ENCODE results near the gene WDFY2.

Gene WDFY2

DNA sequence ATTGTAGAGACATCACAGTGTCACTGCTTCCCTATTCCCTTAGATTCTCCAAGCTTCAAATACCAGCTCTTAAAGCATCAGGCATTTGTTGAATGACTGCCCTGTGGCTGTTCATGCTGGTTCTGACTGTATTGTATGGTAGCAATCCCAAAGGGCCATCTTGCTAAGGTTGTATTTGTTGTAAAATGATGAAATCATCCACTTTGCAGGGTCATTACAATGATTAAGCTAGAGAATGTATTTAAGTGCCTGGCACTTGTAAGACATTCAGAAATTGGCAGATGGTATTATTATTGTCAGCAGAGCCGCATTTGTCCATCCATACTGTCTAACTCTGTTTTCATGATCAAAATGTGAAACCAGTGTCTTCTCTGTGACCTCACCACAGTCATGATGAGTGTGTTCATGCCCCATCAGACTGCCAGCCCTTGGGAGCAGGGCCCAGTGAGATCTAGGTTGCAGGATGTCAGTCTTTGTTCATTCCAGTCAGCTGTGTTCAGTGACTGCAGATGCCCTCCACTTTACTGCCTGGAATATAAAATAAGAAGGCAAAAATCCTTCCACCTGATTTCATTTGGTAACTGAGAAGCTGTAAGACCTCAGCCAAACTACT, 133.6 kb downstream of the WDFY2 start:
- no peak for DNase-seq

DNA sequence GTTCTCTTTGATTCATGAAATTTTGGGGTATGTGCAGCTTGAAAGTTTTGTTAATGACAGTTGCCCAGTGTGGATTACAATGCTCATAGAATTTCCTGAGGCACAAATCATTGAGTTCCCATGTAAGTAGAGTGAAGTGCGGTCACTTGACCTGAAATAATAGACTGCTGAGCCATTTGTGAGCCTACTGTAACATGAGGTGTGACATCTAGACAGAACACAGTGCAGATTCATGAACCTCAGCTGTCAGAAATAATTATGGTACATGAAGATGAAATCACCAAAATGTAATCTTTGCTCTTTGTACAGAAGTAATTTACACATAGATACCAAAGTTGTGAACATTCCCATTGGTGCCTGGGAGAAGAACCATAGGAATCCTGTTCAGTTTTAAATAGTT, 135.1 kb downstream of the WDFY2 start:
- DNase-seq, result no peak

DNA sequence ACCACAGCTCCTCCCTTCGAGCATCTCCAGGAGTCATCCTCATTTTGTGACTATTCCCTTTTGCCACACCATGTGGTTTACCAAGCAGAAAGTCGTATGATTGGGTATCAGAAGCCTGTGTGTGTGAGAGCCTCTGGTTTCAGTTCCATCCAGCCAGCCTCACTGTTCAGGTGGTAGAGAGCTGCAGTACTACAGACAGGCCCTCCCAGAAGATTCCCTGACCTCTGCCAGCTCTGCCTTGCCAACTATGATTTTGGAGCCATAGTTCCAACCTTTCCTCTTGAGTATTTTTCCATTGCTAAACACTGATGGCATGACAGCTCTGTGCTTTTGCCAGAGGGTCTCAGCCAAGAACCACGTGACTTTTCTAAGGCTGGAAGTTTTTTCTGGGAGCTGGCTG, 137.2 kb downstream of the WDFY2 start:
- DNase-seq, result no peak

DNA sequence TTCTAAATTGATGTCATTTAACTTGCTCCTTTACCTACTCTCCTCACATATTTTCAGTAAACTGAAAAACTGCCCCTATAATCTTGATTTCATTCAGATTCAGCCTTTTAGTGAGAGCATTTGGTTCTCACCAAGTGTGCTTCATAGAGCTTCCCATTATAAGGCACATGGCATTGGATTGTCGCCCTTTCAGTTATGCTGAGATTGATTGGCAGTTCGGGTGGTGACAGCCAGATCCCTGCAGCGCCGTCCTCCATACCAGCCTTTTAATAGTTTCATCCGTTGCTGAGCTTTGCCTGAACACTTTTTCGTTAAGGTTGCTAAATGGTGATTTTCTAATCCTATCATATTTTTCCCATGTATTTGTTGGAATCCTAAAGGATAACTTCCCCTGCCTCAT, 139.3 kb downstream of the WDFY2 start:
- no peak for DNase-seq

DNA sequence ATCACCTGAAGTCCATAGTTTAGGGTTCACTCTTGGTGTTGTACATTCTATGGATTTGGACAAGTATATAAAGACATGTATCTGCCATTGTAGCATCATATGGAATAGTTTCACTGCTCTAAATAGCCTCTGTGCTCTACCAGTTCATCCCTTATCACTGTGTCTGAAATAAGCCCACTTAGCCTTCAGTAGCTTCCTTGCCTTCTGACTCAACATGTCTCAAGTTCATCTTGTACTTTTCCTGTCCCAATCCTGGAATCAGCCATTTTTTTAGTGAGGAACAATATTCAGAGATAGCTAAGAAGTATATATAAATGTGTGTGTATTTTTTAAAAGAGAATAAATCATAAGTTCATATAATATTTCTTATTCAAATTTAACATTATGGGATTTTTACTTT, 140.5 kb downstream of the WDFY2 start:
- no peak for DNase-seq

DNA sequence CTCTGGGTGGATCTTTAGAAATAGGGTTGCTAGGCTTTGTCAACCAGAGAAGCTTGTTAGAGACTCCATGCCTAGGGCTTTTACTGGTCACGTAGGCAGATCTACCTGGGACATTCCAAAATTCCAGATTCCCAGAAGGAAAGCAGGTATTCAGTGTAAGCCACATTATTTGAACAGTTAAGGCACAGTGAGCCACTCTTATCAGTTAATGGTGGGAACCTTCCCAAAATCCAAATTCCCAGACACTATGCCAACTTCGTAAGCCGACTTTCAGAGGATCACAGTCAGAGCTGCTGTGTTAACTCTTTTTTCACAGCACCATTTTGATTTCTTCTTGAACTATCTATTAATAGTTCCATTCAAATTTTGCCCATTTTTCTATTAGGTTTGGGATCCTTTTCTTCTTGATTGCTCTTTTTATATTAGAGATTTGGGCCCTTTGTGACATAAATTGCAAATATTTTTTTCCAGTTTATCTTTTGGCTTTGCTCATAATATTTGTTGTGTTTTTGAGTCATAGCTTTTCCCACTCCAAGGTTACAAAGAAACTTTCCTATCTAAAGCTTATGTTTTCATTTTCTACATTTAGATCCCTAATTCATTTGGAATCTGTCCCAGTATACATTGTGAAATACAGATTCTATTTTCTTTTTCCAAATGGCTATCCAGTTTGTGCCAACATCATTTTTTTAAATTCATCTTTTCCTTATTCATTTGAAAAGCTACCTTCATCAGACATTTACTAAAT, 142.4 kb downstream of the WDFY2 start:
- no peak for DNase-seq

DNA sequence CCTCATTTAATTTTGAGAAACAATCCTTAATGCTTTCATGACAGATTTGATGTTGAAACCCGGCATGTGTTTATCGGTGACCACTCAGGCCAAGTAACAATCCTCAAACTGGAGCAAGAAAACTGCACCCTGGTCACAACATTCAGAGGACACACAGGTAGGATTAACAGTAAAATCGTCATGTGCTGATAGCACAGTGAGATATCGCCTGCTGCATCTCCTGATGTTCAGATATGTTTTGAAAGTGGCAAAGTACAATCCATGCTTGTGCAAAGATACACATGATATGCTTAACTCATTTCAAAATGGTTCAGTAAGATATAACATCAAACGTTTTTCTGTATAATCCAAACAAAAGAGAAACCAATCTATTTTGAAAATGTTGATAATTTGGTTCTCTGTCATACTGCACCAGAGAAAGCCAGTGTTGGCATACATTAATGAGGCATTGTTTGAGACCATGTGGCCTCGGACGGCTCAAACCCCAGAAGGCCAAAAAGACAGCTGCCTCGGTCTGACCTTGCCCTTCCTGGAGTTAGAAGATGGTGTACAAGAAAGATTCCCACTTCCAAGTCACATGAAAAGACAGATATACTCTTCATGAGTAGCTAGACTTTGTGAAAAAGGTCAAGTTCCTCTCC, 143.5 kb downstream of the WDFY2 start:
- no peak for DNase-seq

DNA sequence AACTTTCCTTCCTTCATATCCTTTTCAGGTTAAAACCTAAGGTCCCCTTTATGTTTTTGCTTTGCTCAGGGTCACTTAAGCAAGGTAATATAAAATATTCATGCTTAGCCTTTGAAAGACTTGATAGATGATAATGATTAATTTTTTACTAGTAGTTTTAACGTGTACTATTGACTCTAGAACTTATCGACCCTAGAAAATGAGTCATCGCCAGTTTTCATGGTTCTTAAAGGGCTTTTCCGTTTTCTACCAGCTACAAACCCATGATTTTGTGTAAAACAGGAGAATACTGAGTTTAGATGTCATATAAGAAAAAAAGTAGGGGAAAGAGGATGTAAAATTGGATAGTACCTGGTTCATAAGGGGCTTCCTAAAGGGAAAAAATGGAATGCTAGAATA, 144.0 kb downstream of the WDFY2 start:
- no peak for DNase-seq

DNA sequence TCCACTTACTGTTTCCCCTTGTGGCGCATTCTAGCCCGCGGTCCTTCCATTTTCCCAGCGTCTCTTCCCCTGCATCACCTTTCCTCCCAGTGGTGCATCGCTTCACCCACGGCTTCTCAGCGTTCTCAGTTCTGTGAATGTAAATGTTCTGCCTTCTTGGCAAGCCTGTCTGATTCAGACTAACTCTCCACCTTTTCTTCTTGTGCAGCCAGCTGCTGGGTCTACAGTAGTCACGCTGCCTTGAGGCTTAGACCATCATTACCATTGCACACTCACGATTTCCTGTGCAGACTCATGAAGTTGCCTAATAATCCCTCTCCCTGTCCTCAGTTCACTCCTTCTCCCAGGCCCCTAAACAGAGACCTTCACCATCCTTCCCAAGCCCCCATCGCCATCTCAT, 144.7 kb downstream of the WDFY2 start:
- no peak for DNase-seq

DNA sequence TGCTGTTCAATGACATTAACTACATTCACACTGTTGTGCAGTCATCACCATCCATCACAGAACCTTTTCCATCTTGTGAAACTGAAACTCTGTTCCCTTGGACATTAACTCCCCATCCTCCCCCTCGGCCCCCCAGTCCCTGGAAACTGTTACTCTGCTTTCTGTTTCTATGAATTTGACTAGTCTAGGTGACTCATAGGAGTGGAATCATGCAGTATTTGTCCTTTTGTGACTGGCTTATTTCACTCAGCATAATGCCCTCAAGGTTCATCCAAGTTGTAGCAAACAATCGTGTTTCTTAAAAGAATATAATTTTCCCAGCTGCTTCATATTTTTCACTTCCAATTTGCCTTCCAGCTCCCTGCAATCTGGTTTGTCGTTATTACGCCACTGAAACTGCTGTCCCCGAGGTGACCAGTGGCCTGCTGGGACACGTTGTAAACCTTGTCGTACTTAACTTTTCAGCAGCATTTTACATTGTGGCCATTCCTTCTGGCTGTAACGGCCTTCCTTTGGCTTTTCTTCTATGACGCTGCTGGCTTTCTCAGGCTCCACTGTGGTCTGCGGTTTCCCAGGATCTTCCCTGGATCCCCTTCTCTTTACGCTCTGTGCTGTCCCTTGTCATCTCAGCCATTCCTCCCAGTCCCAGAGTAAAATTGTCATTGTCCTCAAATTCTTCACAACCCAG, 145.7 kb downstream of the WDFY2 start:
- DNase-seq, result no peak

DNA sequence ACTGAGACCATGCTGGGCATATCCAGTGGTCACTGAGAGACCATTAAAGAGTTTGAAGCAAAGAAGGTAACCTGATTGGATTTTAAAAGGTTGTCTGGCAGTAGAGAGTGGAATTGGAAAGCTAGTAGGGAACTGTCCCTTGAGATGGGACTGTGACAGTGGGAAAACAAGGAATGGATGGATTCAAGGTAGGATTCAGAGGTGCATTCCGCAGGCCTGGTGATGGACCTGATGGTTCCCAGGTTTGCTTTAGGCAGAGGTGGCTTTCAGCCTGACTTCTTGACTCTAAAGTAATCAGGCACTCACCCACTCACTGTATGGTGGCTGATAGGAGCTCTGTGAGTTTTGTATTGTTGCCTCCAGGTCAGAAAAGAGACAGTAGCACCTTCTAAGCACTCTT, 146.7 kb downstream of the WDFY2 start:
- no peak for DNase-seq

DNA sequence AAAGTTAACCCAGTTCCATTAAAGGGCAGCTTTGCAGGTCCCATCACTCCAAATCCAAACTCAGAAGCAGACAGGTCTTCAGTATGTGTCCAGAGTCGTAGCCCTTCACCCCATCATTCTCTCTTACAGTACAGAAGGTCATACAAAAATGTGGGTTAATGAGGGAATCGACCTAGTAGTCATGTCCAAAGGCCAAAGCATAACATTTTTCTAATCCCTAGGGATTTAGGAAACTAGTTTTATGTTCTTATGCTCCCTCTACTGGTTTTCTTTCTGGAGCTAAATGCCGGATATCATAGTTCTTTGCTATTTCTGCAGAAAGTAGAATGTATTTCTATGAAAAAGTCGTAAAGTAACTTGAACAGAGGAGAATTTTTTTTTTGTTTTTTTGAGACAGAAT, 147.5 kb downstream of the WDFY2 start:
- no peak for DNase-seq

DNA sequence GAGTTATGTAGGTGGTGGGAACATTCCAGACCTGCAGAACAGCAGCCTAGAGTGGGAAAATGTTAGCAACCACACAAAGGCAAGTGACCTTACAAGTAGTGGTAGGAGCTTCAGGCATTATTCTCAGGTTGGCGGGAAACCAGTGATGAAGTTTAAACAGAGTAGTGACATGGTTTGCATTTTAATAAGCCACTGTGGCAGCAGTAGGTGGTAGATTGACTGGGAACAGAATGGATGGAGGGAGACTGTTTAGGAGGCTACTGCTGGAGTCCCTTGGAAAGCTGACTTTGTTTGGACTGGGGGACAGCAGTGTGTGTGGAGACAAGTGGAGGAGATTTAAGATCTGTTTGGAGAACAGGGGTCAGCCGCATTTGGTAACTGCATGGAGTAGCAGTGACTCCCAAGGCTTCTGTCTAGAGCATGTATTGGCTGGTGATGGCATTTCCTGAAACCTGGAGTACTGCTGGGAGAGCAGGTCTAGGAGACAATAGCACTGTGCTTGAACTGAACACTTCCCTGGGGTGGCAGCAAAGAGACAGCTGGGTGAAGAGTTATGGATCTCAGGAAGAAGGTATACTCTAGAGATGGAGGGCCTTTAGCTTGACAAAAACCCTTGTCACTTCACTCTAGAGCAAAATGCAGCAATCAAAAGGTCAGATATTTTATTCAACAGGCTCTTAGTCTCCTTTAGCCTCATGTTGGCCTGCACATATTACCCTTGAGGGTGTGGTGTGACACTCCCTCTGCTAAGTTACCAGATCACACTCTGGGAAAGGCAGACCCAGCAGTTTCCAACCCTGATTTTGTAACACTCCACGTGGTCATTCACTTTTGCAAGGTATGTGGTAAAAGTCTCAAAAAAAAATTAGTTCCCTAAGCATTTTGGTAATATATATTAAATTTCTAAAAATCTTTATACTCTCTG, 149.4 kb downstream of the WDFY2 start:
- no peak for DNase-seq

DNA sequence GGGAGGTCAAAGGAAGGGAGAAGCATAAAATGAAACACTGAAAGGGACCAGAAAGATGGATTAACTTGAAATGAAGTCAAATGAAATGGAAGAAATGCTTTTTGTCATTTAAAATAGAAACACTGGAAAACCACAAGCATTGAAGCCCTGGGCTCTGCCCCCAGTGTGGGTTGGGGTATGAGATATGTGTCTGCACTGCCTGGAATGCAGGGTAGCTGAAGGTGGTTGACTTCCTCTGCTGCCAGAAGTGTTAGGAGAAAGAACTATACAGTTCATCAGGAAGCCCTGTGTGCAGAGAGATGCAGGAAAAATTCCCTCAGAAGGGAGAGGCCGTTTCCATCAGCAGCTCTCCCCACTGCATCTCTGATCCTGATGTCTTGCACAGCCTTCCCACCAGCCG, 150.5 kb downstream of the WDFY2 start:
- DNase-seq, result no peak

DNA sequence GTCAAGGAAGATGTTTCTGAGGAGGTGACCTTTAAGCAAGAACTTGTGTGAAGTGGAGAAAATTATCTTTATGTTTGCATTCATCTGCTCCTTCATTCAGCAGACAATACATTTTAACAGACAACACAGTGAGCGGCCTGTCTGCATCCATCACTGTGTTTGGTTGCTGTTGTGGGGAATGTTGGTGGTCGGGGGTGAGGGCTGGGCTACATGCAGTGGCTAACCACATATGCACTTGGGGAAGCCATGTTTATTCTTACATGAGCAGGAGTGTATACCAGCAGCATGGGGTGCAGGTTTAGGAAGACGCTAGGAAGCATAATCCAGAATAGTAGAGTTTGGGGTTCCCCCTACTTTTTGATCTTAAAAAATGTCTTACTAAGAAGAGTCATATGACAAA, 153.3 kb downstream of the WDFY2 start:
- no peak for DNase-seq

DNA sequence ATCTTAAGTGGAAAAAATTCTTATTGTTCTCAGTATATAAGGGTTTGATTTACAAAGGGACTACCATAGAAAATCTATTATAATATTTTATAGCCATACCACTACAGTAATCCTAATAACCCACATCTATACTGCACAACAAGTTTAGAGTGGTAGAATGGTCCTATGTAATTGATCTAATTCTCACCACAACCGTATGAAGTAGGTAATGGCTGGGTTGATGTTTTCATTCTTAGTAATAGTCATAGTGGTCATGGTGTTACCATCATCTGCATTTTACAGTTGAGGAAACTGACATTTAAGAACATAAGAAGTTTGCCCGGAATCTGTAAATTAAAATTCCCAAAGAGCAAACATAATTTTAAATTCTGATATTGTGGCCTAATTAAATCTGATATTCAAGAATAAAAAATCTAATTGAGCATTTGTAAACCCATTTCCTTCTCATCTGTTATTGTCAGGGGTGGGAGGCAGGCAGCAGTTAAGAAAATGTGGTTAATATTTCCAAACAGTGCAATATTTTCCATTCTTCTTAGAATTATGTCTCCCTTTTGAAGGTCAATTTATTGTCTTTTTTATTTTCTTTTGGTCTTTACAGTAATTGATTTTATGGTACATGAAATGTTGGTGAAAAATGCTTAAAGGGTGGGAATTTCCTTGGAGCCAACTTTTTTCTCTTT, 154.1 kb downstream of the WDFY2 start:
- no peak for DNase-seq

DNA sequence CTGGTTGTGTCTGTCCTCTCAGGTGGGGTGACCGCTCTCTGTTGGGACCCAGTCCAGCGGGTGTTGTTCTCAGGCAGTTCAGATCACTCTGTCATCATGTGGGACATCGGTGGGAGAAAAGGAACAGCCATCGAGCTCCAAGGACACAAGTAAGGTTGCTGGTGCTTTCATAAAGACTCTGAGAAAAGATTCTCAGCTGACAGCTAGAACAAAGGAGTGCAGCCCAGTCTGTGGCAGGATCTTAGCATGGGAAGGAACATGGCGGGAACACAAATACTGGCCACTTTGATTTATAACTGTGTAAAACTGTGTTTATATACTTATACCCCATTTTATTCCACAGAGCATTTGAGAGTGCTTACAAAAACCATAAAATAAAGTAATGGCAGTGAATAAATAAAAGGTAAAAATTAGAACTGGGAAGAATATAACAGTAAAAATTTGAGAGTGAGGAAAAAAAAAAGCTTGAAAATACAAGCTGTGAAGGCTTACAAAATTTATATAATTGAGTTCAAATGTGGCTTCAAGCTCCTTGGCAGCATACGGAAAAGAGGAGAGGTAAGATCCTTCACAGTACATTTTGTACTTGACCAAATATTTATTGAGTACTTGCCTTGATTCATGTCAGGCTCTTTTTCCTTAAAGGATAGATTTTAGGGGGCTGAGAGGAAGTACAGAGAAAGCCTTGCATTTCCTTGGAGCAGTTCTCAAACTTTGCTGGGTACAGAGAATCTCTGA, 154.9 kb downstream of the WDFY2 start:
- no peak for DNase-seq

DNA sequence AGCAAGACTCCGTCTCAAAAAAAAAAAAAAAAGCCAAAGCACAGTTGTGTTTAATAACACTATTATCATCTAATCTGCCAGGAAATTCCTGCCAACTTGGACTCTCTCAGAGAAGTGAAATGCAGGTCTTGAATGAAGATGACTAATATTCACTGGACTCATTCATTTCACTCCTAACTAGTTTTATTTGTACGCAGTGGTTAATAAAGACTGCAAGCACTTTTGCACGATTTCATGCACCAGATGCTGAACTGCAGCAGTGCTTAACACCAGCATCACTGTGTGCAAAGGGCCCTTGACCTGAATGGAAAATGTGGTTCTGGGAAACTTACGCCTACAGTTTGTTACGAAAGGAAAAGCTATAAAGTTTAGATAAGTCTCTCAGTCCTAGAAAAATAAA, 156.4 kb downstream of the WDFY2 start:
- no peak for DNase-seq

DNA sequence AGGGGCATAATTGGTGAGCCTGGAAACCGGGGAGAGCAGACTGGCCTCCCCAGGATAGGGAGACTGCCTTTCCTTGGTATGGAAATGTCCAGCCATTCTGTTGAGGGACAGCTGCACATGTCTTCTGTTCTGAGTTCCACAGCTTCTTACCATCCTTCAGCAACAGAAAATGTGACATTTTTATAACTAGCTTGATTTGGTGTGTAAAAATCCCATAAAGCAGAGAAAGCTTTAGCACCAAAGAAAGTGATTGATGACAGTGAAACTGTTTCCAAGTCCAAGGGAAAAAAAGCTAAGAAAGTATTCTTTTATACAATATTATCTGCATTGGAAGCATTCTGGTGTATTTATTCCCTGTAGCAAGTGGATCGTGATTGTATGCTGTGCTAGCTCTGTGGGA, 157.8 kb downstream of the WDFY2 start:
- DNase-seq, result no peak

DNA sequence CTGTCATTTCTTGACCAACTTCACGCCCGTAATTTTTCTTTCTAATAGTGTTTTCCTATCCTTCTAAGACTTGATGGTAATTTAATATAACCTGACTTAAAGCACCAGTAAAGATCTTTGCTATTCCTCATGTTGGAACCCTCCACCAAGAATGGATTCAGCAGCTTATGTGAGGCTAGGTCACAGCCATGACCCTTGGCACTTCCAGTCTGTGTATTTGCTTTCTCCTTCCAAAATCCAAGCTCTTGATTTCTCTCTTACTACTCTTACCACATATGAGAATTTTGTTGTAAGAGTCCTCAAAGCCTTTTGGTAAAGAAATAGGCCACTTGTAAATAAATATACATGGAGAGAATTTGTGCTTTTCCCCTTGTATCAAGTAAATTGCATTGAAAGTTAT, 158.3 kb downstream of the WDFY2 start:
- no peak for DNase-seq

DNA sequence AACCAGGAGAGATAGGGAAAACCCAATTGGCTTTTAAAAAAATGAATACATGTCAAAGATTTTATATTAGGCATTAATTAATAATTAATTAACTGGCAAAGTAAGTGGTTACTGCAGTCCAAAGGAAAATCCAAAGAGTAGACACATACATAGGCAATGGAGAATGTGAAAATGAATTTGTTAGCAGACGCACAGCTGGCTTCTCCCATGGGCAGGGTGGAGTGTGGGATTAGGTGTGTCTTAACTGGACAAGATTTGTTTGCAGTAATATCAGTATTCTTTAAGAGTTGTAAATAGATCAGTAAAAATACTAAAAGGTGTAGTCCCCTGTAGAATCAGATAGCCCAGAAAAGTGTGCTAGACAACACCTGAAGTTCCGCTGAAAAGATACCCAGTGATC, 161.0 kb downstream of the WDFY2 start:
- no peak for DNase-seq

DNA sequence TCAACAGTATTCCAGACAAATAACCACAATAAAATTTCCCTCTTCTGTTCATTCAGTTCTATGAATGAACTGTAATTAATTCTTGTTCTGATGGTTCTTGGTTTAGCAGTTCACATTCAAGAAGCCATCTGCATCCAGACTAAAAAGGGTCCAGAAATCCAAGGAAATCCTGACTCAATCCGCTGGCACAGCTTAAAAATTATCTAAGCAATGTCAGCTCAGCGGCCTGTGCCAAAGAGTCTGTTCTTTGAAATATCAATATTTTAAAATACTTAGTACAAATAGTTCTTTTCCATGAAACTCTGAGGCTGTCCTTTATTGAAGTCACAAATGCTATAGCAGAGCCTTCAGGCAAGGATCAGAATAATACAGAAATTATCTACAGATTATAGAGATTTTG, 162.5 kb downstream of the WDFY2 start:
- no peak for DNase-seq

All from COR-L47 (cell line).